Measurements from ENCODE around the gene NRXN3.

NRXN3 gene

DNA sequence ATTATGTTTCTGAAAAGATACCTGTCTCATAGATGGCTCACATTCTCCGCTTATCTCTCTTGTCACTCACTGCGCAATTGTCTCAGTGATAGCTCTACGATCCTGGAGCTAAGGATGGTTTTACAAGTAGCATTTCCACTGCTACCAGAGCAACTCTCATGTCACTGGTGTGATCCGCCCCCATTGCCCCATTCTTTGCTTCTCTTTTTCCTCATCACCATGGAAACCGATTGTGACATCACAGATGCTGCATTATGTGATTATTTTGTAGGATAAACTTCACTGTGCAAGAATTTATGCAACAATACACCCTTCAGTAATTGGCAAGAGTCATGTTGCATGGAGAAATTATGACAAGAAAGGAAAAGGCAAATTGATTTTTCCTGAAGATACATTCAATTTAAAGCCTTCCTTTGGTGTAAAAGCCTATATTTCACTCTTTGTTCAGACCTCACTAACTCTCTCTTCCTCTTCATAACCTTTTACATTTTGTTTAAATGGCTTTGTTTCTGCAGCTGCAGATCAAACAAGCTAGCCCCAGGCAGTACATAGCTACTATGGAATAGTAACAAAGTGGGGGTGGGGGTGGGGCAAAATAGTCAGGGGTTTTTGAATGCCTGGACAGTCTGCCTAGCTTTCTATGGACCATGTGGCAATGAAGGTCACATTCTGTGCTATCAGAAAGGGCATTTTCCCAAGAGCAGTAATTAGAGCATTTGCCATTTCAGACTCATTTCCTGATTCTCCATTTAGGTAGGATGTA, 539.8 kb downstream of the NRXN3 start:
- DNase-seq (ENCODE audit: low read depth in 2 of 2), result no peak

DNA sequence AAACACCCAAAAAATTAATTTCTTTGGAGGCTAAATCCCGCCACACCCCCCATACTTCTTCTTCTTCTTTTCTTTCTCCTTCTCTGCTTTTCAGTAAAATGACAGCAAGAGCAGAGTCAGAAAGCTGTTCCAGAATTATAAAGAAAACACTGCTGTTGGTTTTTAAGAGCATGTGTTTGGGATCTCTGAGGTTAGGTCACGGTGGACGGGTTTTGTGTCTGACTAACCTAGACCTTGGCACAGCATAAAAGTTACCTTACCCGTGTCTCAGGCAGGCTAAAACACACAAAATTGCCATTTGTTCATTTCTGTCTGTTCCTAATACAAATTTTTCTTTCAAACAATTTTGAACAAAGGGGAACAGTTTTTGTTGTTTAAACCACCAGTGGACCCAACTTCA, 540.8 kb downstream of the NRXN3 start:
- no peak for DNase-seq (ENCODE audit: low read depth in 2 of 2)

DNA sequence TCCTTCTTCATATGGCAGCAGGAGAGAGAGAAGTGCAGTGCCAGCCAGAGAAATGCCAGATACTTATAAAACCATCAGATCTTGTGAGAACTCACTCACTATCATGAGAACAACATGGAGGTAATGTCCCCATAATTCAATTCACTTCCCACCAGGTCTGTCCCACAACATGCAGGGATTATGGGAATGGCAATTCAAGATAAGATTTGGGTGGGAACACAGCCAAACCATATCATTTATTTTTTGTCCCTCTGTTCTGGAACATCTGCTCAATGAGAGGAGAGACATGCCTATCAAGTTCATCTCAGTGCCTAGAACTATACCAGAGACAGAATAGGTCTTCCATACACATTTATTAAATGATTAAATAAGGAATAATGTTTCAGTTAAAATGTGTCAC, 543.5 kb downstream of the NRXN3 start:
- DNase-seq (ENCODE audit: low read depth in 2 of 2), result no peak

DNA sequence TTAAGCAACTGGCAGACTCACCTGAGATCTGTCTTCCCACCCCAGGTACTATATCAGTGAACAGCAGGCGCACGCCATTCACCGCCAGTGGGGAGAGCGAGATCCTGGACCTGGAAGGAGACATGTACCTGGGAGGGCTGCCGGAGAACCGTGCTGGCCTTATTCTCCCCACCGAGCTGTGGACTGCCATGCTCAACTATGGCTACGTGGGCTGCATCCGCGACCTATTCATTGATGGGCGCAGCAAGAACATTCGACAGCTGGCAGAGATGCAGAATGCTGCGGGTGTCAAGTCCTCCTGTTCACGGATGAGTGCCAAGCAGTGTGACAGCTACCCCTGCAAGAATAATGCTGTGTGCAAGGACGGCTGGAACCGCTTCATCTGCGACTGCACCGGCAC, 544.5 kb downstream of the NRXN3 start:
- DNase-seq (ENCODE audit: low read depth in 2 of 2), result no peak

DNA sequence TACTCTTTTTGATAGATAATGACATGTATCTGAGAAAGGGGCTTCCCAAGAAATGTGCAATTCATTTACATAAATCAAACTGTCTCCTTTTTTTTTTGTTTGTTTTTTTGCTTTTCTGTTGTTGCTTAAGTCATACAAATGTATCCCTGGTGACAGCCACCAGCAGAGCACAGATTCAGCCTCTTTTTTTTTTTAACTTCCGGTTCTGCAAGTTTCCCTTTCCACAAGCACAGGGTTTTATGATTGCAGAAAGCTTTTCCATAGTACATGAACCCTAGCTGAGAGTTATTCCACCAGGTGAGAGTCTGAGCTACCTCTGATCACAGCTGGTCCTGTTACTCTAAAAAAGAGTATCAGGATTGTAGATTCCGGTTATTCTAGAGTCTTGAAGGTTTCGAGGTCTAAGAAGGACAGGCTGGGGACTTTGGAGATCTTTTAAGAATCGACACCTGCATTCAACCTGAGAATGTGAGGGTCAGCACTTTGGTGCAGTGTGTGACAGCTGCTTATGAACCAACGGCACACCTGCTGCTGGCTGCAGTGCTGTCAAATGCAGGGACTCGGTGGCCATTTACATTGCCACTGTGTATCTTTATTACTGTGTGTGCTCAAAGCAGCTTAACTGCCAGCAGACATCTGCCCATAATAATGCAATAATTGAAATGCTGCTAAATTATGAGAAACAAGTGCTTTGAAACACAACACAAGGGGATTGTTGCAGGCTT, 551.7 kb downstream of the NRXN3 start:
- DNase-seq (ENCODE audit: low read depth in 2 of 2), result no peak

DNA sequence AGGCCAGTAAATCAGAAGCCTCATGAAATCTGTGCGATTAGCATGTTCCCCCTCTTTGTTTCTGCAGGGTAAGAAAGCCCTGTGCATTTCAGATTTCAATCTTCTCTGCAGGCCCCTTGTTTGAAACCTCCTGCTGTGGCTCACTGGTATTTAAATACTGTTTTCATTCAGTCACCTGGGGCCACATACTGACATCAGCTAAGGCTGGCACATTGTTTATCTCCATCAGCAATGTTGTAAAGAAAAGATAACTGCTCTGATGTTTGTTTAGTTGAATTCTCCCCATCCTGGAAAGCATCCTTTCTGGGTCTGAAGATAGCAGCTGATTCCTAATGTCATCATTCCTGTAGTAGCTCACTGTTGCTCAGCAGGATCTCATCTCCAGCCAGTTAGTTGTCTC, 554.9 kb downstream of the NRXN3 start:
- DNase-seq (ENCODE audit: low read depth in 2 of 2), result no peak

DNA sequence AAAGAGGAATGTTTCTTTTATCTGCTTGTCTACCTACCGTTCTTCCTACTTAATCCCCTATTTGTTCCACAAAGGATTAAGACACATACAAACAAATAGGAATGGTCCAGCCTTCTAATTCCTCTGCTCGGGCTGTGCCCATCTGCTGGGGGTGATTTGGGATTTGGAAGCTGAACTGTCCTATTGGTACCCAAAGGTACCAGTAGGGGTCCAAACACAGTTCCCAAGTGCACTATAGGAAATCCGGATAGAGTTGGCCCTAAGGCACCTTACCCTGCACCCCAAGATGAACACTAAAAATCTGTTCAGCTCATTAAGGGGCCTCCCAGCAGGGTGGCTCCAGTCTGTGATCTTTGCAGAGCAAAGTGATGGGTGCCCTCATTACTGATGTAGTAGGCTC, 566.9 kb downstream of the NRXN3 start:
- no peak for DNase-seq (ENCODE audit: low read depth in 2 of 2)

DNA sequence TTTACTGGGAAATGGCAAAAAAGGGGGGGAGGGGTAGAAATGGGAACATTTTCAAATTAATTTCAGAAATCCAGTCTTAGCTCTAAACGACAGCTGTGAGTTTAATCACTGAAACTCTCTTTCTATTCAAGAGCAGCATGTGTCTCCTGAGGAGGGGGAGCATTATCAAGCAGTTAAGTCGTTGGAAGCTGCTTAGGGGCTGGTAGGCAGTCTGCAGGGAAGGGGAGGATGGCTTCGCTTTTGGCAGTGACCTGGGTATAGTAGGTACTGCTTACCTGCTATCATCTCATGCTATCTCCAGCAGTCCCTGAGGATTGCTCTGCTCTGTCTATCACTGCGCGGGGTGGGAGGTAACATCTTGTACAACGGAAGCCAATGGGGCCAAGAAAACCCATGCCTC, 567.4 kb downstream of the NRXN3 start:
- DNase-seq (ENCODE audit: low read depth in 2 of 2), result no peak

DNA sequence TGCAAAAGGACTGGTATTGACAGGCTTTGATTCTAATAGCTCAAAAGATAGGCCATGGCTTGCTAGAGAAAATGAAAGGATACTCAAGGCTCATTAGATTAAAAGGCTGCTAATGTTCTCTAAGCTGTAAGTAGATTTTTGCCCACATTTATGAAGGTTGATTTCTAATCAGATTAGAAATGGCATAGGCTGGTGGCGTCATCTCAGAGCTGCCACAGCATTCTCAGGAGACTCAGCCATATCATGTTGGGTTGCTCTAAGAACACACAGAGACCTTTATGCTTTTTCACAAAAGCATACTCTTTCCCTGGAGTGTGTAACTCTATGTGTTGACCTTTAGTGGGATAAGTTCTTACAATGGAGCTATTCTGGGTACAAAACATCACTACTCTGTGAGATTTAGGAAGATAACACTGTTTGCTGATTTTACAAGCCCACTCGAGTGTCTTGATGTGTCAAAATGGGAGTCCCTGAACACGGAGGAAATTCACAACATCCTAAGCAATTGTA, 576.0 kb downstream of the NRXN3 start:
- DNase-seq (ENCODE audit: low read depth in 2 of 2), result no peak

DNA sequence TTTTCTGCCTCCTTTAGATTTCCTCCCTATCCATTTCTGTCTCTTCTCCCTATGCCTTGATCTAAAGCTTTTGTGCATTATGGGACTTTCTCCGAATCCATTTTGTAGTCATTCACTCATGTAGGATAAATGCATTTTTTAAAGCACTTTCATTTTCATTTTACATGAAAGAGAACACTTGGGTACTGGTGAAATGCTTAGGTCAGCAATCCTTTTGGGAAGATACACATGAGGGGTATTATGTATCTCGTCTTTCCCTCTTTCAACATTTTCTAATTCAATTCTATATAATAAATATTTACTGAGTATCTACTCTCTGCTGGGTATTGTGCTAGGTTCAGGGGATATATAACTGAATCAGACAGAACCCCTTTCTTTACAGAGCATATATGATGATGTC, 577.6 kb downstream of the NRXN3 start:
- DNase-seq (ENCODE audit: low read depth in 2 of 2), result no peak

DNA sequence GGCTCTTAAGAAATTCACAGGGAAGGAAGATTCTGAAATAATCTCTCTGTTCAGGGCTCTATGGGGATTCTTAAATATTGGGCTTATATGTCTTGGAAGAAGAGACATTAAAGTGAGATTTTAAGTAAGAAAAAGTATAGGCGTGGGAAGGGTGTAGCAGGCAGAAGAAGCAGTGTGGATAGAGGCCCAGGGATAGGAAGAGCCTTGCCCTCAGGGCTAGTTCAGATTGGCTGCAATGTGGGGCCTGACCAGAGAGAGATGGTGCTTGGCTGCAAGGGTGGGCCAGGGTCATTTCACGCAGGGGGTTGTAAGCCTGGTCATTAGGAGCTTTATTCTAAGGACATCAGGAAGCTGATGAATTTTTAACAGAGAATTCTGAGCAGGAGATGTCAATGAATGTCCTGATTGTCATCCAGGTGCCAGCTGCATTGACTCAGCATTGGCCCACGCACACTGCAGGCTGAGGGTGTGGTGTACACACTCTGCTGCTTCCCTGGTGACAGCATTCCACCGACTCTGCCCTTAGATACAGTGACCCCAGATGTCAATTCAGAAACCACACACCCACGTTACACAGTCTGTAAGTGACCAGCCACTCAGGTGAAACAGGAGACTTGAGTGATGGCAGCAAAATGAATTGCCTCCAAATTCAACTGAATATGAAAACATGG, 582.5 kb downstream of the NRXN3 start:
- no peak for DNase-seq (ENCODE audit: low read depth in 2 of 2)

DNA sequence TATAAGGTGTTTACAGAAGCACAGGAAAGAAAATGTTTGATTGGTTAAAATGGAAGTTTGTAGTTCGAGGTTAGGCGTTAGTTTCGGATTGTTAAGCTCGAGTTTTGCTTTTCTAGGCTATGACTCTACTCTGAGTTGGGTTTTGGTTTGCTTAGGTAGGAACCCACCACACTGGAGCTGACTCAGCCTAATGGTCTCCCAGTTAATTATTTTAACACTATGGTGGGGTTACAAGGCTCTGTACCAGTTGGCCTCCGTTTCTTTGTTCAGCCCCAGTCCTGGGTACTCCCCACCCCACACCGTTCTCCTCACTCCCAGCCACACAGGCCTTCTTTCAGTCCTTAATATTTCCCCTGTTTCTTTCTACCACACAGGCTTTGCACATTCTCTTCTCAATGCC, 583.9 kb downstream of the NRXN3 start:
- DNase-seq (ENCODE audit: low read depth in 2 of 2), result no peak

DNA sequence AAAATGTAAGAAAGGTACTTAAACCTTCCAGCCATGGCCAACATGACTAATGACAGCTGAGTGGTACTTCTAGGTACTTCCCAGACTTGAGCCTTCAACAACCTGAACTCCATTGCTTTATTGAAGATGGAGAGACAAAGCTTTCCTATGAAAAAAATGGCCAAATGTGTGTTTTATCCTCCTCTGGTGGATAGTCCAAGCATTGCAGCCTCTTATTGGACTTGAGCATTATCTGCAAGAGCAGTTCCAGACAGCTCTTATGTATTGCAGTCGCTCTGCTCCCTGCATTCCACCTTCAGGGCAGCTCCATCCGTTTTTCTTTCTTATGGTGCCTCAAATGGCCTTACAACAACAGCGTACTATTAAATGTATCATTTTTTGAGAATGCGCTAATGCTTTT, 588.2 kb downstream of the NRXN3 start:
- no peak for DNase-seq (ENCODE audit: low read depth in 2 of 2)

DNA sequence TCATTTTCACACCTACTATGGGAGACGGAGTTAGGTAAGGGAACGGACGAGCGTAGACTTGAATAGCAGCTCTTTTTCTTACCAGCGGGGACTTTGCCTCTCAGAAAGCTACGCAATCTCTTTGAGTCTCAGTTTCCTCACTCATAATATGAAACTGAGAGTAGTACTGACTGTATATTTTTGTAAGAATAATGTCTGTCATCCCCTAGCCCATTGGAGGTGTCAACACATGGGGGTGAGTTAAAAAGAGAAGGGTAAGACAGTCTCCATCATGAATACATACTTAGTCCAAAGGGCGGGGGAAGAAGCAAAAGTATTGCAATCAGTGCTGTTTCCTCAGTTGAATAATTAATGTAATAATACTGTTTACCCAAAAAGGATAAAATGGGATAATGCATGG, 592.2 kb downstream of the NRXN3 start:
- no peak for DNase-seq (ENCODE audit: low read depth in 2 of 2)

DNA sequence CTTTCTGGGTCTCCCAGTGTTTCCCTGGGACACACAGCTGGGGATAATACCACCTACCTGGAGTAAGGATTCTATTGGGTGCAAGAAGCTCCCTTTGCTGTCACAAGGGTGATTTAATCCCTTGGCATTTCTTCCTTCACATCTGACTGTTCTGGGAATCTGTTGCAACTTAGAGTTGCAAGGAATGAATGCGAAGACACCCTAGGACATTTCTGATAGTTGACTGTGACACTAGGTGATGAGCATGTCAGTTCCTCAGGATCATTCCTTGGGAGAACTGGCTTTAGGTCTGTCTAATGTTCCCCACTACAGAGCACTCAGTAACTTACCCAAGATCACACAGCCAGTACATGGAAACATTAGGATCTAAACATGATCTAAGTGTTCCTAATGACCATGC, 593.6 kb downstream of the NRXN3 start:
- no peak for DNase-seq (ENCODE audit: low read depth in 2 of 2)

DNA sequence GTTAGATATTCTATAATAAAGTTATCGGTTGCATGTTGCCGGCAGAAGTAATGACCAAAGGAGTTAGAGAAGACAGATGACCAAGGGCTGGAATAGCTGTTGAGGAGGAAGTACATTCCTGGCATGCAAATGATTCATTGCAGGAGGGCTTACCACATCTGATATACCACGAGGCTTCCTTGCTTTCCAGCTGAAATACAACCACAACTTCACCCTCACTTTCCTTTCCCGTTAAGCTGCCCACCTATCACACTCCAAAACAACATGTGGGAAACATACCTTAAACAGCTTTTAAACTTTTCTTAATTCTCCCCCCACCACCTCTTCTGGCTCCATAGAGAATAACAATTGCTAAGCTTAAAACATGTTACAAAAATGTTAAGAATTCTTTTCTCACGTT, 594.1 kb downstream of the NRXN3 start:
- no peak for DNase-seq (ENCODE audit: low read depth in 2 of 2)

DNA sequence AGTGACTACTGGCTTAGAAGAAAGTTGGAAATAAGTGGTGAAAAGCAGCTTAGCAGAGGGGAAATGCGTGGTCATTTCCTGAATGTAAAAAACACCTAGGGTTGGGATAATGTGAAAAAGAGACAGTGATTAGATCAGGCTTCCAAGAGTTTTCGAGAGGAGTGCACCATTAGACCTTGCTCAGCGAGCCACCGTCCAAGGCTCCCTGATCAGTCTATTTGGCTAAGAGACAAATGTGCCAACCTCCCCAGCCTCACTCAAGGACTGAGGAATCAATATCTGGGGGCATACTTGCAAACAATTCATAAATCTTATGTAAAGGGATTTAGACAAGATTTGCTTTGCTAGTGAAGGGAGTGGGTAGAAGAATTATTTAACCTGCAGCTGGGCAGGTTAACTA, 594.5 kb downstream of the NRXN3 start:
- DNase-seq (ENCODE audit: low read depth in 2 of 2), result no peak

DNA sequence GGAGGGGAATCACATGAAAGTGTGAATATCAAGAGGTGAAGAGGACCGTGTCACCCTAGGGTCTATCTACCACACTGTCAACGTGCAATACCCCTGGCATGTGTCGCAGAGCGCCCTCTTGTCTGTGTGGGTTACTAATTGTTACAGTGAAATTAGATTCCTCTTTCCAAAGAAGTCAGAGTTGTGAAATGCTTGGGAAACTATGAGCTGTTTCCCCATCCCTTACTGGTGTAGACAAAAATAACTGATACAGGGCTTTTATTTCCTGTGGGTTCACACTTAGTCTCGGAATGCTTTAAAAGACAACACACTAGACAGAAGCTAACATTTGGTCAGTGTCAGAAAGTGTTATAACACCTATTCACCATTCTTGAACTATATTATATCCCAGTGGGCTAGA, 597.3 kb downstream of the NRXN3 start:
- no peak for DNase-seq (ENCODE audit: low read depth in 2 of 2)

DNA sequence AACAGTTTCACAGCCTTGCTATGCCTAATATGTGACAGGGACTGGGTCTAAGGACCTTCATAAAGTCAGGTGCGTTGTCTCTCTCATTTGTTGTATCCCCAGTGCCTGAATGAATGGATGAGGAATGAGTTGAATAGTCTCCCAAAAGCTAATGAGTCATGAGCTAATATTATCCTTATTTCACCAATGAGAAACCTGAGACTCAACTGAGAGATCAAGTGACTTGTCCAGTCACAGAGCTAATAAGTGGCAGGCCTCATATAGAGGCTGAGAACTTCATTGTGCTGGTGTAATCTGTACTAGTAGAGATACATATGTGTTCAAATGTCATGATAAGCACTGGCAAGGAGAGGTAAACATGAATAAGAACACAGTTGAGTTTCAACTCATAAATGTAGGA, 612.4 kb downstream of the NRXN3 start:
- no peak for DNase-seq (ENCODE audit: low read depth in 2 of 2)

DNA sequence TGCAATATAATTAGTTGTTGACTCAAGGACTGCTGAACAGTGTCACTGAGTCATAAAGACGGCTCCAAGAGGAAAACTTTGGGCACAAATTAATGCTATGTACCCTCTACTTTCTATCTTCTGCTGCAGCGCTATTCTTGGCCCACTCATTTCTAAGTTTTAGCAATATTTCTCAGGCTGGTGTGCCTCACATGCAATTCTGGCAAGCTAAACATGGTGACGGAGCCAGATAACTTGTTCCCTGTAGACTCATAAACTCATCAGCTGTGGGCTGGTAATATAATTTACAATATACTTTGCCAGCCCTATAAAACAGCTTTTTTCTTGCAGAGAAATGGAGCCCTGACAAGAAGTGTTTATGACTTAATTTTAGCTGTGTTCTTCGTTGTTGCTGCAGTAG, 615.1 kb downstream of the NRXN3 start:
- DNase-seq (ENCODE audit: low read depth in 2 of 2), result no peak

DNA sequence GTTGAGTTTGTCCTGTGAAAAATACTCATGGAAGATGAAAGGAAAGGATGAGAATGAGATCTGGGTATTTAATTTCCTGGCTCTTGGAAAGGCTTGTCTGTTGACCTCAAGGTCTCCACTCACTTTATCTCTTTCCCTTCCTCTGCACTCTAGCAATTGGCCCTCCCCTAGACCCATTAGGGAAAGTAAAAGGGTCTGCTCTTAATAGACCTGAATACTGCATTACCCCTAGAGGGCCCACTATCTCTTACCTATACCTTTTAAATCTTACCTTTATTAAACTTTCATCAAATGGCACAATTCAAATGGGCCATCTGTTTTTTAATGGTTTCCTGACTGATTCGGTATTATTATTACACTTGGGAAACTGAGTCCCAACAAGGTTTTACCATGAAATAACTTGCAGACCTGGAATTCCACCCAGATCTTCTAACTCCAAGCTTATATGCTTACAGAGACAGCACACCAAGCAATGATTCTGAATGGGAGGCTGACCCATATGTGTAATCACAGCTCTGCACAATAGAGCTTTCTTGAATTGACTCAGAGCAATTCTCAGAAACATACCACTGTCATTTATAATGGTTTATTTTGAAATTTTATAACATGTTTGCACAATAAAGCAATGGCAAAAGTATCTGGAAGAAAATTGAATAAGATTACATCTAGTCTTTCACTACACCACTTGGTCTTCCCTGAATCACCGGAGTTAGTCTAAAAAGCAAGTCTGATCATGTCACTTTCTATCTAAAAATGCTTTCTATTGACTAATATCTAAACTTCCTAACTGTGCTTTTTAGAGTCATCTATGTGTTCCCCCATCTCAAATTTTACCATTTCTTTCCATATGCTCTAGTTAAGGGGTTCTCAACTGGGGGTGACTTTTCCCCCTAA, 618.5 kb downstream of the NRXN3 start:
- no peak for DNase-seq (ENCODE audit: low read depth in 2 of 2)

DNA sequence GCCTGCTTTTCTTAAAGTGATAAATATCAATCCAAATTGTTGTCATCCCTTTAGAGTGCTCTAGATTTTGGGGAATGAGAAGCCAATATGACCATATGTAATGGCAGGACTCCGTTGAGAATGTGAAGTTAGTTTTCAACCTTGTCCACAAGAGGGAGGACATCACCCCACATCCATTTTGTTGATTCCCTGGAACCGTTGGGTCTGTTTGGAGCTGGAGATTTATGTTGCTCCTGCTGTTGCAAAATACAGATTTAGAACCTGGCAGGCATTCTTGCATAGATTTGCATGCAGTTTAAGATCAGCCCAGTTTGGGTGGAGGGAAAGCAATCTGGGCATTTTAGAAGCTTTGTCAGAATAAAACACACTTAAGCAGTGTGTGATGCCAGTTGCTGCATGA, 620.1 kb downstream of the NRXN3 start:
- DNase-seq (ENCODE audit: low read depth in 2 of 2), result no peak
